H9 (cell line): ENCODE results near the gene TFAP2A. TPM values are rescaled to one million over a fixed set of nuclear protein-coding genes. Genes with fewer than 3 reads are reported as not detected.
A peak's percentile ranks its signal among the peaks of the same experiment; 100 is the strongest.

ENCODE experiments used
- DNase-seq: peaks from one replicate; pipeline ENCODE4 v3.0.0-alpha.2; 2017
- H2AFZ ChIP-seq: one replicate; pipeline ENCODE4 v1.6.1; 2013; ENCODE audit warnings: mild to moderate bottlenecking, low read length, control low read depth, moderate library complexity
- H2AK5ac ChIP-seq: 2 replicates; pipeline ENCODE4 v1.6.1; 2013; ENCODE audit warnings: low read length, control low read depth, mixed read lengths; ENCODE audit not compliant: insufficient read length
- H2BK120ac ChIP-seq: one replicate; pipeline ENCODE4 v1.6.1; 2013; ENCODE audit warnings: low read depth, mild to moderate bottlenecking, low read length, control low read depth, inconsistent platforms; ENCODE audit not compliant: poor library complexity, severe bottlenecking
- H2BK12ac ChIP-seq: 2 replicates; pipeline ENCODE4 v1.6.1; 2013; ENCODE audit warnings: low read length, control low read depth, mixed read lengths, low read depth; ENCODE audit not compliant: insufficient read length
- H2BK15ac ChIP-seq: 2 replicates; pipeline ENCODE4 v1.6.1; 2013; ENCODE audit warnings: low read depth, low read length, control low read depth
- H2BK20ac ChIP-seq: one replicate; pipeline ENCODE4 v1.6.1; 2013; ENCODE audit warnings: low read depth, mild to moderate bottlenecking, low read length, control low read depth, inconsistent platforms; ENCODE audit not compliant: poor library complexity, severe bottlenecking
- H2BK5ac ChIP-seq: 2 replicates; pipeline ENCODE4 v1.6.1; 2013; ENCODE audit warnings: low read length, control low read depth, mixed read lengths; ENCODE audit not compliant: insufficient read length
- H3K14ac ChIP-seq: 2 replicates; pipeline ENCODE4 v1.6.1; 2013; ENCODE audit warnings: low read length, control low read depth; ENCODE audit not compliant: insufficient read depth
- H3K18ac ChIP-seq: 2 replicates; pipeline ENCODE4 v1.6.1; 2013; ENCODE audit warnings: low read depth, mild to moderate bottlenecking, mixed read lengths, low read length, control low read depth; ENCODE audit not compliant: insufficient read length
- H3K23ac ChIP-seq: 2 replicates; pipeline ENCODE4 v1.6.1; 2013; ENCODE audit warnings: low read length, control low read depth, mixed read lengths, low read depth; ENCODE audit not compliant: insufficient read length
- H3K23me2 ChIP-seq: 2 replicates; pipeline ENCODE4 v1.6.1; 2013; ENCODE audit warnings: low read depth, mild to moderate bottlenecking, mixed read lengths, low read length, control low read depth; ENCODE audit not compliant: insufficient read length, poor library complexity, severe bottlenecking
- H3K27ac ChIP-seq: 2 replicates; pipeline ENCODE4 v1.5.1; 2013; ENCODE audit warnings: low read length, control low read depth, mixed read lengths, low read depth; ENCODE audit not compliant: insufficient read length
- H3K27me3 ChIP-seq: 2 replicates; pipeline ENCODE4 v1.6.1; 2013; ENCODE audit warnings: low read length, control low read depth, inconsistent platforms; ENCODE audit not compliant: insufficient read depth
- H3K4ac ChIP-seq: 2 replicates; pipeline ENCODE4 v1.6.1; 2013; ENCODE audit warnings: low read depth, mild to moderate bottlenecking, control low read depth, inconsistent platforms, low read length, moderate library complexity
- H3K4me1 ChIP-seq: 2 replicates; pipeline ENCODE4 v1.6.1; 2013; ENCODE audit warnings: low read length, control low read depth, inconsistent platforms; ENCODE audit not compliant: insufficient read depth
- H3K4me2 ChIP-seq: 2 replicates; pipeline ENCODE4 v1.6.1; 2013; ENCODE audit warnings: low read length, control low read depth, mixed read lengths; ENCODE audit not compliant: insufficient read length, insufficient read depth
- H3K56ac ChIP-seq: 2 replicates; pipeline ENCODE4 v1.6.1; 2013; ENCODE audit warnings: low read depth, mild to moderate bottlenecking, mixed read lengths, low read length, control low read depth; ENCODE audit not compliant: insufficient read length
- H3K79me1 ChIP-seq: 2 replicates; pipeline ENCODE4 v1.6.1; 2013; ENCODE audit warnings: low read depth, mild to moderate bottlenecking, moderate library complexity, low read length, control low read depth, inconsistent platforms; ENCODE audit not compliant: insufficient read depth, poor library complexity, severe bottlenecking
- H3K79me2 ChIP-seq: 2 replicates; pipeline ENCODE4 v1.6.1; 2013; ENCODE audit warnings: low read length, control low read depth, inconsistent platforms; ENCODE audit not compliant: insufficient read depth
- H3K9ac ChIP-seq: 2 replicates; pipeline ENCODE4 v1.6.1; 2013; ENCODE audit warnings: low read length, control low read depth, mixed read lengths; ENCODE audit not compliant: insufficient read length; ENCODE audit errors: extremely low read depth
- H3K9me3 ChIP-seq: one replicate; pipeline ENCODE4 v1.6.1; 2013; ENCODE audit warnings: low read depth, low read length, inconsistent platforms; ENCODE audit not compliant: control insufficient read depth
- H3T11ph ChIP-seq: one replicate; pipeline ENCODE4 v1.6.1; 2013; ENCODE audit warnings: mild to moderate bottlenecking, low read length, control low read depth, inconsistent platforms
- H4K20me1 ChIP-seq: one replicate; pipeline ENCODE4 v1.6.1; 2013; ENCODE audit not compliant: control insufficient read depth, insufficient read length, insufficient read depth
- H4K5ac ChIP-seq: 2 replicates; pipeline ENCODE4 v1.6.1; 2013; ENCODE audit warnings: low read depth, mild to moderate bottlenecking, mixed read lengths, low read length, control low read depth; ENCODE audit not compliant: insufficient read length
- H4K8ac ChIP-seq: replicated peaks from 2 replicates; pipeline ENCODE4 v1.6.1; 2013; ENCODE audit warnings: low read length, control low read depth, mixed read lengths, low read depth; ENCODE audit not compliant: insufficient read length
- H4K91ac ChIP-seq: 2 replicates; pipeline ENCODE4 v1.6.1; 2013; ENCODE audit warnings: low read depth, mild to moderate bottlenecking, moderate library complexity, mixed read lengths, low read length, control low read depth; ENCODE audit not compliant: insufficient read length
- H3K27ac Mint-ChIP-seq, 3 experiments: 2 replicates in 2 of 3; 3 replicates in 1 of 3; pipeline ENCODE4 v1.8.0; 2020 to 2021; ENCODE audit warnings: mixed read lengths in 3 of 3, mild to moderate bottlenecking in 1 of 3, moderate library complexity in 1 of 3
- H3K27me3 Mint-ChIP-seq: 2 replicates; pipeline ENCODE4 v1.8.0; 2021; ENCODE audit warnings: low read depth, mild to moderate bottlenecking, moderate library complexity, mixed read lengths
- H3K36me3 Mint-ChIP-seq, 3 experiments: 2 replicates in 2 of 3; 3 replicates in 1 of 3; pipeline ENCODE4 v1.8.0; 2020 to 2021; ENCODE audit warnings: low read depth in 3 of 3, mixed read lengths in 3 of 3; ENCODE audit not compliant: insufficient read depth in 1 of 3
- H3K4me1 Mint-ChIP-seq, 2 experiments: 2 replicates each; pipeline ENCODE4 v1.8.0; 2020; ENCODE audit warnings: mixed read lengths in 2 of 2
- H3K4me3 Mint-ChIP-seq, 2 experiments: 2 replicates in 1 of 2; 3 replicates in 1 of 2; pipeline ENCODE4 v1.8.0; 2020 to 2021; ENCODE audit warnings: mild to moderate bottlenecking in 2 of 2, mixed read lengths in 2 of 2, moderate library complexity in 1 of 2
- H3K9me3 Mint-ChIP-seq, 2 experiments: 2 replicates in 1 of 2; 3 replicates in 1 of 2; pipeline ENCODE4 v1.8.0; 2020; ENCODE audit warnings: mild to moderate bottlenecking in 2 of 2, mixed read lengths in 2 of 2, moderate library complexity in 1 of 2
- WGBS: extraction: QIAGEN DNeasy Blood & Tissue Kit; methylation state at CpG from one replicate; pipeline ENCODE4 v1.1.7; 2013; ENCODE audit warnings: missing lambda C conversion rate, low lambda C conversion rate, mixed read lengths; ENCODE audit not compliant: insufficient read length; ENCODE audit errors: extremely low coverage; 5-methylcytosine and 5-hydroxymethylcytosine counted together
- total RNA-seq: library from RNA; stranded (reverse); gene quantifications from 2 replicates; pipeline ENCODE4 v1.2.1, GENCODE V29; 2021
- TF ChIP-seq, protein P1 (sequence below): fragments of 200-600 bp; sonication (generic); conservative IDR thresholded peaks from 3 replicates; pipeline ENCODE4 v1.8.0; 2021; ENCODE audit warnings: antibody characterized with exemption, mild to moderate bottlenecking

Gene TFAP2A
- total RNA-seq, 1 experiment from 2014 or later: 2.6 TPM

DNA sequence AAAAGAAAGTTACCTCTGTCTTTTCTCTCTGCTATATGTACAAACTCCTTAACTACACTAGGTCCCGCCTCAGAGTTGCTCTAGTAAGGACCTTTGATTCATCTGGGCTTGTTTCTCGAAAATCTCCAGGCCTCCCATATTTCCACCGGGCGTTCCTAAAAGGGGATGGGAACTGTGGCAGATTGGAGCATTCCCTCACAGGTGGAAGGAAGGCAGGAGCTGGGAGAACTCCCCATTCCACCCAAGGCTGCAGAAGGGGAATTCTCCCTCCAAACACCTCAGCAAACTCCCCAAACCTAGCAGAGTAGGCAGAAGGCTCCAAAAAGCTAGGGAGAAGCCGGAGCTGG, 1.6 kb upstream of the TFAP2A start:
- Histone ChIP-seq H3K56ac (no peak overlapping the region), H3K4me2 (peak overlapping the region; percentile 4), H3K79me2 (no peaks in the 10 kb centered on the region), H3K27me3 (peaks cover 81% of the 10 kb centered on the region), H2BK5ac (no peak overlapping the region), H3K27ac (no peak overlapping the region), H4K20me1 (no peaks in the 10 kb centered on the region), H3K14ac (no peak overlapping the region), H3K9ac (no peak overlapping the region), H3K23me2 (peaks cover 19% of the 10 kb centered on the region), H4K91ac (no peak overlapping the region), H3K4ac (no peak overlapping the region), H2BK15ac (no peak overlapping the region), H2BK12ac (no peak overlapping the region), H4K5ac (no peak overlapping the region), H3K4me1 (peaks cover 3% of the 10 kb centered on the region; the same call in 1 of the 2 replicates), H3T11ph (no peak overlapping the region), H3K9me3 (no peaks in the 10 kb centered on the region), H2AK5ac (no peak overlapping the region), H2BK20ac (no peak overlapping the region), H2BK120ac (no peak overlapping the region), H3K18ac (no peak overlapping the region), H2AFZ (no peak overlapping the region), H4K8ac (no peak overlapping the region), H3K23ac (no peak overlapping the region), H3K79me1 (no peaks in the 10 kb centered on the region)
- Mint-ChIP-seq H3K9me3 (peaks cover 5 to 7% of the 10 kb centered on the region in 2 experiments; a peak in 4 of 5 replicates), H3K4me3 (peak overlapping the region; percentile 20 to 69; a peak in 3 of 5 replicates), H3K36me3 (no peaks in the 10 kb centered on the region; a peak in 1 of 7 replicates), H3K27me3 (peaks cover 99% of the 10 kb centered on the region), H3K4me1 (peaks cover 54 to 81% of the 10 kb centered on the region in 2 experiments), H3K27ac (no peak overlapping the region)
- no CpG with 5 or more reads among the region's 5 CpGs for WGBS
- DNase-seq: no peak
- TF ChIP-seq, protein P1, sequence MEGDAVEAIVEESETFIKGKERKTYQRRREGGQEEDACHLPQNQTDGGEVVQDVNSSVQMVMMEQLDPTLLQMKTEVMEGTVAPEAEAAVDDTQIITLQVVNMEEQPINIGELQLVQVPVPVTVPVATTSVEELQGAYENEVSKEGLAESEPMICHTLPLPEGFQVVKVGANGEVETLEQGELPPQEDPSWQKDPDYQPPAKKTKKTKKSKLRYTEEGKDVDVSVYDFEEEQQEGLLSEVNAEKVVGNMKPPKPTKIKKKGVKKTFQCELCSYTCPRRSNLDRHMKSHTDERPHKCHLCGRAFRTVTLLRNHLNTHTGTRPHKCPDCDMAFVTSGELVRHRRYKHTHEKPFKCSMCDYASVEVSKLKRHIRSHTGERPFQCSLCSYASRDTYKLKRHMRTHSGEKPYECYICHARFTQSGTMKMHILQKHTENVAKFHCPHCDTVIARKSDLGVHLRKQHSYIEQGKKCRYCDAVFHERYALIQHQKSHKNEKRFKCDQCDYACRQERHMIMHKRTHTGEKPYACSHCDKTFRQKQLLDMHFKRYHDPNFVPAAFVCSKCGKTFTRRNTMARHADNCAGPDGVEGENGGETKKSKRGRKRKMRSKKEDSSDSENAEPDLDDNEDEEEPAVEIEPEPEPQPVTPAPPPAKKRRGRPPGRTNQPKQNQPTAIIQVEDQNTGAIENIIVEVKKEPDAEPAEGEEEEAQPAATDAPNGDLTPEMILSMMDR: no peak
